Activated effector memory CD4-positive, alpha-beta T cell treated with anti-CD3 and anti-CD28 coated beads, Interleukin-2, amount 50 U/mL, for 16 hours (primary cell): ENCODE results near the gene MAST4.
"Not testable (repeated sequence)": the region's sequence is repeated elsewhere in the genome, so short reads cannot be mapped to it uniquely, and the experiment has no call there.

Experiments
- DNase-seq: peaks from one replicate; pipeline ENCODE4 v3.0.0-alpha.2; 2020

Gene MAST4

GRCh38 chr5:66652818-66653217, 56.6 kb downstream of the MAST4 start:
- no peak for DNase-seq

DNA sequence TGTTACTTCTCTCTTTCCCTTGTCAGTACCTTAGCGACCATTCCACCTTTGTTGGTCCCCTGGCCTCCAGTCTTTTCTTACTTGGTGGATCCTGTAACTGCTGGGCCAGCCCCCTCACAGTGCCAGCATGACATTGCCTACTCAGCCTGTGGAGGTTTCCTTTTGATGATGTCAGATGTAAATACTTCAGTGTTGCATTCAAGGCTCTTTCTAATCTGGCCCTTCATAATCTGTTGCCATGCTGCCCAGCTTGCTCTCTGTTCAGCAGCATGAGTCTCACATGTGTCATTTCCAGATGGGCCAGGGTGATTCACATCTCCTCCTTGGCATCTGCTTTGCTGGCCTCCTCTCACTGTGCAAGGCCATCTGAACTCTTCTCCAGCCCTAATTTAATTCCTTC, 57.1 kb downstream of the MAST4 start:
- DNase-seq = no peak

GRCh38 chr5:66655395-66656324, 59.5 kb downstream of the MAST4 start:
- no peak for DNase-seq

- DNase-seq = no peak
Measured at GRCh38 chr5:66658516-66658915, 62.3 kb downstream of the MAST4 start.

- DNase-seq = no peak
Measured at GRCh38 chr5:66659780-66660179, 63.6 kb downstream of the MAST4 start.

DNA sequence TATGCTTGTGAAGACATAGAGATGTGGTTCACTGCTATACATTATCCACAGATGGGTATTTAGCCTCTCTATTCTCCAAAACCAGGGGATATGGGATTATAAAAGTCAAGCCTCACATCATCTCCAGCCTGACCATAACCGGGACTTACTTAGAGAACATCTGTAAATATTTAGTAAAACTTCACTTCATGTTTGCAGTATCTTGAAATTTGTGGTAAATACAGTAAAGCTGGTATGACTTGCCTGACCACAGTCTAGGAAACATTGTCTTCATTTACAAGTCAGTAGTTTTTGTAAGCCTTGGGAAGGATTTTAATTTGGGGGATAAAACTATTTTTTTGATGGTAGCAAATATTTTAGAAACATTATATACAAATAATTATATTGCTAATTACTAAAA, 64.2 kb downstream of the MAST4 start:
- DNase-seq = no peak

GRCh38 chr5:66661149-66661548, 65.0 kb downstream of the MAST4 start:
- no peak for DNase-seq

GRCh38 chr5:66666778-66667177, 70.6 kb downstream of the MAST4 start:
- no peak for DNase-seq

DNA sequence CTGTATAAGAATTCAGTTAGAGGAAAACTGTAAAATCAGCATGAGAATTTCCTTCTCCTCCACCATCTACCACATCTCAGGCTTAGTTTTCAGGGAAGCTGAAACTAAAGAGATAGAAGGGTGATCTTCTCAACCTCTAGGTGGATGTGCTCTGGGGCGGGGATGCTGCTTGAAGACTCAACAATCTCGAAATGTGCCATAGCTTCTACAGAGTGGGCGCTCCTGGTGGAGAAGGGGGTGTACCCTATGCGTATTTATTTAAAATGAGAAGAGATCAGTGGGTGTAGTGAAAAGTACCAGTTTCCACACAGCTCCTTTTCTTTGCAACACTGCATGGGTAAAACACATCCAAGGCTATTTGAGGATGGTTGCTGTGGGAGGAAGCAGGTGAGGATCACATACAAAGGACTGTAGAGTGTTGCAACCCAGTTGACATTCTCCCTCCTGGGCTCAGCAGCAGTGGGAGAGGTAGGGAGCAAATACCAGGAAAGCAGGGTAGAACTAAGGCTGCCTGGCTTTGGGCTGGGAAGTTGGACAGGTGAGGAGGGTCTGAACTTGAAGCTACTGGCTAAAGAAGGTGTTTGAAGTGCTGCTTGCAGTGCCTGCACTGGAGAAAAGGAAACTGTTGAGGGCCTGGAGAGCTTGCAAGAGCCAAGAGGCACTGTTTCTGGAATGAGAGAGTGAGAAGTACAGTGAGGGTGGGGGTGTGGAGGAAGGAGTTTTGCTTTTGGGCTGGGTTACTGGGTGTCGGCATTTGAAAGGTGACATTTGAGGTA, 73.1 kb downstream of the MAST4 start:
- DNase-seq = no peak

- DNase-seq = no peak
Measured at GRCh38 chr5:66669862-66670195, 73.6 kb downstream of the MAST4 start.

- no peak for DNase-seq
Measured at GRCh38 chr5:66671305-66671704, 75.1 kb downstream of the MAST4 start.

- no peak for DNase-seq
Measured at GRCh38 chr5:66674802-66675201, 78.6 kb downstream of the MAST4 start.

DNA sequence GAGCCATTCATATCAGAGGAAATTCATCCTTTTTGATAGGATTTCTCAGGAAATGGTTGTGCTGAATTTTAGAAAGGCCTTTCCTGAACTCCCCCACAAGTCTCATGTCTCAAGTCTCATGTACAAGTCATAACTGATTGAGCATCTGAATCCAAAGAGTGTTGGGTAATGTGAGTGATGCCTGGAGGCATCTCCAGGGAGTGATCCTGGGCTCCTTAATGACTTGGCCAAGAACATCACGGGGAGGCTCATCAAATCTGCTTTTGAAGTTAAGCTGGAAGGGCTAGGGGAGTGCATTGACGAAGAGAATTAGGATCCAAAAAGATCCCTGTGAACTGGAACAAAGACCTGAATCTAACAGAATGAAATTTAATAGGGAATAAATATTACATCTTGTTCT, 79.2 kb downstream of the MAST4 start:
- DNase-seq = no peak

DNA sequence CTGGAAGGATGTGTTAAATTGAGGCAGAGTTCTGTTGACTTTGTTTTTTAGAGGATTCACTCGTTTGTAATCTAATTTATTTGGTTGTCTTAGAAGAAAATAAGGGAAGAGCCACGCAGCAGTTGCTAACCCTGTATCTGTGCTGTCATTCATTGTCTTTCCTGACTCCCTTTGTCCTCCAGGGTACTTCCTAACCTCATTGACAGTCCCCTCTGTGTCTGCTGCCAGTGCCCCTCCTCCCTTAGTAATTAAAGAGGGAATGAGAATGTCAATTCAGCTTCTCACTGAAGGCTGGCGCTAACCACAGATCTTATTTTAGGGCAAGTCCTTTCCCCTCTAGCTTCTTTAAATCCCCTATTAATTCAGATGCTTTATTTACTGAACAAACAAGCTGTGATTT, 84.0 kb downstream of the MAST4 start:
- no peak for DNase-seq

DNA sequence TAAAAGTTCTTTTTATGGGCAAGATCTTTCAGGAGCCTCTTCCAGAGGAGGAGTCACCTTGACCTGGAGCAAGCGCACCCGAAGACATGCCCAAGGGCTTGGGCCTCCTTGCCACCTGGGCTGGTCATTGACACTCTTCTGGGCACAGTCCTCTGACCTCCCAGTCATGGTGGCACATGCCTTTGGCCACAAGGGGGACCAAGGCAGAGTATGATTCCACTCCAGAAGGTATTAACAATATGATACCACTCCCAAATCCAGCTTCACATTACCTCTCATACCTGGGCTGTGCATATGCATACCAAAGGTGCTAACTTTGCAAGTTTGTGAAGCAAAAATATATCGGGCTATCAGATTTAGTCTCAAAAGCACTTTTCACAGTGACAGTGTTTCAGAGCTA, 84.6 kb downstream of the MAST4 start:
- DNase-seq = no peak

GRCh38 chr5:66684663-66685062, 88.5 kb downstream of the MAST4 start:
- no peak for DNase-seq

- no peak for DNase-seq
Measured at GRCh38 chr5:66689522-66690220, 93.5 kb downstream of the MAST4 start.

GRCh38 chr5:66694036-66694435, 97.8 kb downstream of the MAST4 start:
- DNase-seq = no peak

DNA sequence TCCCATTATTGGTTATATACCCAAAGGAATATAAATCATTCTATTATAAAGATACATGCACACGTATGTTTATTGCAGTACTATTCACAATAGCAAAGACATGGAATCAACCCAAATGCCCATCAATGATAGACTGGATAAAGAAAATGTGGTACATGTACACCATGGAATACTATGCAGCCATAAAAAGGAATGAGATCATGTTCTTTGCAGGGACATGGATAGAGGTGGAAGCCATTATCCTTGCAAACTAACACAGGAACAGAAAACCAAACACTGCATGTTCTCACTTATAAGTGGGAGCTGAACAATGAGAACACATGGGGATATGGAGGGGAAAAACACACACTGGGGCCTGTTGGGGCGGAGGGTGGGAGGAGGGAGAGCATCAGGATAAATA, 99.6 kb downstream of the MAST4 start:
- not testable (repeated sequence) for DNase-seq

- no peak for DNase-seq
Measured at GRCh38 chr5:66697796-66698564, 101.8 kb downstream of the MAST4 start.

GRCh38 chr5:66701244-66701643, 105.1 kb downstream of the MAST4 start:
- no peak for DNase-seq

- DNase-seq = no peak
Measured at GRCh38 chr5:66702426-66702825, 106.2 kb downstream of the MAST4 start.
